ENCODE measurements around the gene HECTD4.

DNA sequence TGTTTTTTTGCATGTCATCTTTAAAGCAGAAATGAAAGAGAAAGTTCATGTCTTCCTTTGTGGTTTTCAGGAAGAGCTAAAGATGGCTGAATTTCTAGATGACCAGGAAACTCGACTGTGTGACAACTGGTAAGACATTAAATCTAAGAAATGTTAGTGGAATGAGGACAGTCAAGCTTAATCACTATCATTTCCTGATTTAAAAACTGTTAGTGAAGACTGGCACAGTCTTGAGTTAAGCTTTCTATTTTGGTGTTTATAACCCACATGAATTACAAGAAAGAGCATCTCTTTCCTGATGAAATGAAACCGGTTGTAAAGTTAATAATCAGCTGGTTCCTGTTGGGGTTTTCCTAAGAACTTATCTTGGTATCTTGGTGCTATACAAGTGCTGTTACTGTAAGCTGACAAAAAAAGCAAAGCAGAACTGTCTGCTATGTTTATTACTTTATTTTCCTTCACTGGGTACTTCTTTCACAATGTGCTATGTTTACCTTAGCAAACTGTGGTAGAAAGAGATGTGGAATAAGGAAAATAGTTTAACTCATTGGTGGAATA lies 251.7 kb downstream of the HECTD4 start:
- TF ChIP-seq CTCF (IDR thresholded peaks at IDR 0.05) (no peak), POLR2A (IDR thresholded peaks at IDR 0.05) (no peak)
